HG03432 (cell line): ENCODE data around the gene UPF2.
A peak's percentile ranks its signal among the peaks of the same experiment; 100 is the strongest.
"Not testable (repeated sequence)": the region's sequence is repeated elsewhere in the genome, so short reads cannot be mapped to it uniquely, and the experiment has no call there.

Experiments used
- ATAC-seq: cut with Tn5 transposase; IDR thresholded peaks from one replicate; pipeline ENCODE4 v1.9.1; 2021; ENCODE audit warnings: mild to moderate bottlenecking, moderate library complexity; ENCODE audit not compliant: unreplicated experiment

The UPF2 gene

GRCh38 chr10:12042797-12043651, at the start of gene UPF2:
Gene UPF2, minus strand, starts transcription at chr10:12042809. Its CDS starts 7,386 bp downstream, at chr10:12035423.
- ATAC-seq, result peak; percentile 64

DNA sequence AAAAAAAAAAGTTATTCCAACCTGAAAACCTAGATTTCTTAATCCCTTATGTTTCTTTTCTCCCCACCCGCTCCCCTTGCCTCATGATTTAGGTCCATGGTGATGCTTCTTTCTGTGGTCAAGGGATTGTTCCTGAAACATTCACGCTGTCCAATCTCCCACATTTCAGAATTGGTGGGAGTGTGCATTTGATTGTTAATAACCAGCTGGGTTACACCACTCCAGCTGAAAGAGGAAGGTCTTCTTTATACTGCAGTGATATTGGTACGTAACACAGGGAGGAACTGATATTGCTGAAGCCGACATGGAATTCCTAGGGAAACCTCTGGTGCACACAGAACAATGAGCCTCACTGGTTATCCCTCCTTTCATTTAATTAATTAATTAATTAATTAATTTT, 48.8 kb upstream of the UPF2 start:
- ATAC-seq, result no peak

GRCh38 chr10:12088919-12089318, 46.3 kb upstream of the UPF2 start:
- no peak for ATAC-seq

DNA sequence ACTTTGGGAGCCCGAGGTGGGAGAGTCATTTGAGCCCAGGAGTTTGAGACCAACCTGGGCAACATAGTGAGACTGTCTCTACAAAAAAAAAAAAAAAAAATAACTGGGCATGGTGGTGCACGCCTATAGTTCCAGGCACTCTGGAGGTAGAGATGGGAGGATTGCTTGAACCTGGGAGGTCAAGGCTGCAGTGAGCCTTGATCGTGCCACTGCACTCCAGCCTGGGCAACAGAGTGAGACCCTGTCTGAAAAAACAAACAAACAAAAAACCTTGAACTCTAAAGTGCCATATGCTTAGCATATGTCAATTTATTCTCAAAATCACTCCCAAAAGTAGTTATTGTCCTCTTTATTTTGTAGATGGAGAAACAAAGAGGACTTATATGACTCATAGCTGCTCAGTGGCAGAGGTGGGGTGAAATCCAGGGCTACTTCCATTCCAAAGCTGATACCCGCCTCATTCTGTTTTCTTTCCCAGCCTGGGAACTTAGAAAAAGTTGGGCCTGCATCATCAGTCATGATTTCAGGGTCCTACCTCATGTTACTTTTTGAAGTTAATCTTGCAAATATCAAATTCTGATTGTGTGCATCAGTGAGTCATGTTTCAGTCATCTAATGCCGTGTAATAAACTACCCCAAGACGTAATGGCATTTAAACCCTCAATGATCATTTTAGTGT, 39.4 kb upstream of the UPF2 start:
- ATAC-seq, result no peak

DNA sequence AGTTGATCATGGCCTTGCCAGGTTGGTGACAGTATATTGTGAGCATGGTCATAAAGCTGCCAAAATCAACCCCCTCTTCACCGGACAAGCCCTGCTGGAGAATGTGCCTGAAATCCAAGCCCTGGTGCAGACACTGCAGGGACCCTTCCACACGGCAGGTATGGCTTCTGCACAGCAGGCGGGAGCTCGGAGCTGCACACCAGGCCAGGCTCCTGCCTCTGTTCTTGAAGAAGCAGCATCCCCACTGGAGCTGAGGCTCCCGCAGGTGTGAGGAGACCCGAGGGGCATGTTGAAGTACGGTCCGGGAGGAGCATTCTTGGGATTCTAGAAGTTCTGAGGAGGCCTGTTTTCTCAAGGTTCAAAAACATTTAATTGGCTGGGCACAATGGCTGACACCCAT, 38.9 kb upstream of the UPF2 start:
- no peak for ATAC-seq

DNA sequence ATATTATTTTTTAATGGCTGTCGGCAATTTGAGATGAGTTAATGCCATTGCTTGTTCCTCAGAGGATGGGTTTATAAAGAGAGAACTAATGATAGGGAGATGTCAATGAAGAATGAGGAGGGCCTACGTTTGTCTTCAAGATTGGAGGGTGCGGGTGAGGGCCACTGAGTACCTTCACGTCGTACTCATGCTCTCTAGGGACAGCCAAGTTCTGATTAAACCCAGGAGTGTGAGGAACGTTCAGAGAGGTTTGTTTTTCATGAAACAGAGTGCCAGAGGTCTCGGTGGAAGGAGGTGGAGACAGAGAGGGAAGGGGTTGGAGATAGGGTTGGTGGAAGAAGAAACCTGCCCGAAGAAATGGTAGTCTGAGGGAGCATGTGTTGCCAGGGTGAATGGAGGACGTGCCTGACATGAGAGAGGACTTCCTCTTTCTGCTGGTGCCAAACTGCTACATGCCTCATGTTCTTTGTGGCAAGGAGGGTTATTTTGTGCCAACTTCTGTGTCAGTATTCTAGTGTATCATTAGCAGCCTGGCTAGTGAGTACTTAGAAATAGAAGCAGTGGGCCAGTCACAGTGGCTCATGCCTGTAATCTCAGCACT, 35.1 kb upstream of the UPF2 start:
- ATAC-seq, result peak; percentile 38

DNA sequence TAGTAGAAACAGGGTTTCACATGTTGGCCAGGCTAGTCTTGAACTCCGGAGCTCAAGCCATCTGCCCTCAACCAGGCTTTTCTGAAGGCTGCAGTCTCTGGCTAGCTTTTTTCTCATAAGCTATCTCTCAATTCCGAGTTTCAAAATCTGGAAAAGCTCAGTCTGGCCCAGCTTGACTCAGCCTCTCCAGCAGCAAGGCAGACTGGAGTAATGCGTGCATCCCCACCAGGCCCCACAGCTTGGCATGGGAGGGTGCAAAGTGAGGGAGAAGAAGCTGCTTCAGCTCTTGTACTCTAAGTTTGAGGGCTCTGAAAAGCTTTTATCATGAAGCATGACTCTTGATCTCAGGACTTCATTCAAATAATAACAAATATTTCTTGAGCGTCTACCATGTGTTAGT, 30.9 kb upstream of the UPF2 start:
- no peak for ATAC-seq

DNA sequence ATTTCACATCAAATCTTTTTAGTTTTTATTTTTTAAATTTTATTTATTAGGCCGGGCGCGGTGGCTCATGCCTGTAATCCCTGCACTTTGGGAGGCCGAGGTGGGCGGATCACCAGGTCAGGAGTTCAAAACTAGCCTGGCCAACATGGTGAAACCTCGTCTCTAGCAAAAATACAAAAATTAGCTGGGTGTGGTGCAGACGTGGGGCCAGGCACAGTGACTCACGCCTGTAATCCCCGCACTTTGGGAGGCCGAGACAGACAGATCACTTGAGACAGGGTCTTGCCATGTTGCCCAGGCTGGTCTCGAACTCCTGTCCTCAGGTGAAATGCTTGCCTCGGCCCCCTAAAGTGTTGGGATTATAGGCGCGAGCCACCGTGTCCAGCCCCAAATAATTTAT, 28.8 kb upstream of the UPF2 start:
- not testable (repeated sequence) for ATAC-seq

DNA sequence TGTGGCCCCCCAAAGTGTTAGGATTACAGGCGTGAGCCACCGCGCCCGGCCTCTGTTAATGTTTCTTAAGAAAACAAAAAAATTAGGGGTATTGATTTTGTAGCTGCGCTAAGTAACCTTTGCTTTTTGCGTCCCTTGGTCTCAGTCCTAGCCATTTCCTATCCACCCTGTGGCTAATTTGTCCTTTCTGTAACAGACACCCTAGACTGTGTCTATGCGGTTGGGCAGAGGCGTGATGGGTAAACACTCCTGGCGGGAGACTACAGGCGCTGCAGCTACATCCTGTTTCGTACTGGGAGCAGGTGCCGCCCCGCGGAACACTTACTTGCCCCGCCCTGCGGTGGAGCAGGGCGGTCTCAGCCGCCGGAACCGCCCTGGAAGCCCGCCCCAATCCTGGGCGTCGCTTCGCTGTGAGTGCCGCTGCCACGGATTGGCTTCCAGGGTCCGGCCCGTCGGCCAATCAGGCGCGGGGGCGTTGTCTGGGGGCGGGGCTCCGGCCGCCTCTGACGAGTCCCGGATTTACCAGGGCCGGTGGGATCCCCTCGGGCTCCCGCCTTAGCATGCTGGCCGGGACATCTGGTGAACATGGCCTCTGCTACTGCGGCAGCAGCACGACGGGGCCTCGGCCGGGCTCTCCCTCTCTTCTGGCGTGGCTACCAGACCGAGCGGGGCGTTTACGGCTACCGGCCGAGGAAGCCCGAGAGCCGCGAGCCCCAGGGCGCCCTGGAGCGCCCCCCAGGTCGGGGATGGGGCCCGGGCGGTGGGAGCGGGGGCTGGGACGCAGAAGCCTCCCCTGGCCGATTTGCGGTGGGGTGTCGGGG, 26.1 kb upstream of the UPF2 start, which contains the start of gene DHTKD1:
DHTKD1 (plus strand) TSS at position 506 of the 821 bp plus-strand sequence; CDS start at position 586, 80 bp downstream.
- ATAC-seq, result peak; percentile 99

- ATAC-seq, result no peak
These were observed 24.7 kb upstream of the UPF2 start for GRCh38 chr10:12067336-12067735.

GRCh38 chr10:12063483-12063818, 20.8 kb upstream of the UPF2 start:
- no peak for ATAC-seq

GRCh38 chr10:12062754-12063482, 20.3 kb upstream of the UPF2 start:
- no peak for ATAC-seq

- no peak for ATAC-seq
These were observed 18.5 kb upstream of the UPF2 start for GRCh38 chr10:12061124-12061523.

DNA sequence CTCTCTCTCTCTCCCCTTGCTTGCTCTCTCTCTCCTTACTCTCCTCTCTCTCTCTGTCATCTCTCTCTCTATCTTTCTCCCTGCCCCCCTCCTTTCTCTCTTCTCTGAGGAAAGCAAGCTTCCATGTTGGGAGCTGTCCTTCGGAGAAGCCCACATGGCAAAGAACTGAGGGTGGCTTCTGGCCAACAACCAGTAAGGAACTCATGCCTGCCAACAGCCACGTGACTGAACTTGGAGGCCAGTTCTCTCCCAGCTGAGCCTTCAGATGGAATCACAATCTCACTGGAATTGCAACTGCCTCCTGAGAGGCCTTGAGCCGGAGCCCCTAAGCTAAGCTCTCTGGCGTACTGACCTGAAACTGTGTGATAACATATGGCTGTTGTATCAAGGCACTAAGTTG, 14.1 kb upstream of the UPF2 start:
- ATAC-seq, result no peak

- no peak for ATAC-seq
These were observed 13.1 kb upstream of the UPF2 start for GRCh38 chr10:12055732-12056131.

DNA sequence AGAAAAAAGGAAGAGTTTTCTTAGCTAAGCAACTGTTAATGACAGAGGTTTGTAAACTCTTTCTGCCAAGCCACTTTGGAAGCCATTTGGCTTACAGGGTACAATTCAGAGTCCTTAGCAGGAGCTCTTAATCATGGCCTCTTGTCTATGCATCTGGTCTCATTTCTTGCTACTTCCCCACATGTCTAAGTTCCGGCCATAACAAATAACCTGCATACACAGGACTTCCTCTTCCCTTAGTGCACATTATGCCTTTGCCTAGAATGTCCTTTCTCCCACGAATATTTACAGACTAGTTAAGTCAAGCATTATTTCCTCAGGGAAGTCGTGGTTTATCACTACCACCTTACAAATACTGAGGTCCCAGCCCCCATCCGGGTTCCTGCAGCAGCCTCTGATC, 8.6 kb upstream of the UPF2 start:
- no peak for ATAC-seq

GRCh38 chr10:12050528-12050927, 7.9 kb upstream of the UPF2 start:
- no peak for ATAC-seq

DNA sequence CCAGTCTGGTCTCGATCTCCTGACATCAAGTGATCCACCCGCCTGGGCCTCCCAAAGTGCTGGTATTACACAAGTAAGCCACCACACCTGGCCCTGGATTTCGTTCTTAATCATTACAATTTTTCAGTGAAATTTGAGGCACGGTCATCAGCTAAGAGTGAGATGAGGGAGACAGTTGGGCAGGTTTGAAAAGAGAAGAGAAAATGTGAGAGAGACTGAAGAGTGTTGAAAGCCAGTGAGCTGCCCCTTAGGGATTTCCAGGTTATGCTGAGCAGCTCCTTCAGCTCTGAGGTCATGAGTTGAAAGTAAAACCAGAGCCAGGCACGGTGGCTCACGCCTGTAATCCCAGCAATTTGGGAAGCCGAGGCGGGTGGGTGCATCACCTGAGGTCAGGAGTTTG, 5.9 kb upstream of the UPF2 start:
- no peak for ATAC-seq

DNA sequence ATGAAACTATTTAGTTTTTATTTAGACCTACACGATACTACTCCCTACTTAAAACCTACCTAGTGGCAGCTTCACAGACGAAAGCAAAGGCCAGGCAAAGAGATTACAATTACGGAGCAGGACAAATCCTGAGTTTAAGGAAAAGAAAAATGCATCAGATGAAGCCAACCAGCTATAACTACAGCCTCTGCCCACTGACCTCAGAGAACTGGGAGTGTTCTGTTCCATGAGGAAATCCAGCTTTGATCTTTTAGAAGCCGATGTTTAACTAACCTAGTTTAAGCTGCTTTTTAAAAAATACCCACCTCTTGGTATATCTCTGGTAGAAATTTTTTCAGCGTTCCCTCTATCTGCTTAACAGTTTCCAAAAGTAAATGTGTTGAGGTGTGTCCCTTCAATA, 3.0 kb upstream of the UPF2 start:
- no peak for ATAC-seq

DNA sequence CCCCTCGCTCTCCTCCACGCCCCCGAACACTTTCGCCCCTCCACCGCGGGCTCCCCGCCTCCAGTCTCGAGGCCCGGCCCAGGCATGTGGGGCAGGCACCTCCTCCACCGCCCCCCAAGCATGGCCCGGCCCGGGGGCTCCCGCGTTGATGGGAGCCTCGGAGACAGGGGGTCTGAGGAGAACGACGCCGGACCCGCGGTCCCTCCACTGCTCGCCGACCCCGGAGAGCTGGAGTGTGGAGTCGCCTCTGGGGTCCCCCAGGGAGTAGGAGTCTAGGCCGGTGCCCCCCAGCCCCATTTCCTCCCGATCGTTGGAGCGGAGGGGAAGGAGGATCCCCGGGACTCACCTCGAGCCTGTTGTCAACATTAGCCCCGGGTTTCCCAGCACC, 206 bp downstream of the UPF2 start:
- peak; percentile 9 for ATAC-seq
